PC-3 (cell line): ENCODE measurements around the gene EPN1. TPM values are rescaled to one million over a fixed set of nuclear protein-coding genes. Genes with fewer than 3 reads are reported as not detected.

Experiments
- ATAC-seq: fragments of 200-7000 bp; cut with Tn5 transposase; 2 replicates; pipeline ENCODE4 v1.9.1; 2020; ENCODE audit warnings: mild to moderate bottlenecking, moderate library complexity
- BruUV-seq: library from RNA; stranded (reverse); fragments of 400-500 nt; replicated peaks from 2 replicates; lab custom pipeline; 2021; lab: Mats Ljungman, UMichigan
- CTCF ChIA-PET: fragments of 300-600 bp; sonication (Branson Sonifier 250); formaldehyde crosslinking; loops from one replicate; lab custom pipeline; 2022; ENCODE audit warnings: antibody characterized with exemption; lab: Charles Lee
- POLR2A ChIA-PET: fragments of 300-600 bp; sonication (Branson Sonifier 250); formaldehyde crosslinking; loops from one replicate; lab custom pipeline; 2022; ENCODE audit warnings: antibody characterized with exemption; ENCODE audit not compliant: unreplicated experiment; lab: Charles Lee
- DNase-seq: peaks from one replicate; pipeline ENCODE4 v3.0.0-alpha.2; 2015
- H2AFZ ChIP-seq: fragments of 300-600 bp; sonication (generic); 2 replicates; pipeline ENCODE4 v1.6.0; 2016; ENCODE audit warnings: antibody characterized with exemption, low read length
- H3F3A ChIP-seq: fragments of 300-600 bp; sonication (generic); one replicate; pipeline ENCODE4 v1.6.0; 2017; ENCODE audit warnings: antibody characterized with exemption, low read length, control low read depth, mild to moderate bottlenecking; ENCODE audit not compliant: unreplicated experiment
- H3K27ac ChIP-seq: fragments of 300-600 bp; sonication (generic); 2 replicates; pipeline ENCODE4 v1.5.1; 2016; ENCODE audit warnings: mild to moderate bottlenecking, low read length
- H3K27me3 ChIP-seq: fragments of 300-600 bp; sonication (generic); 2 replicates; pipeline ENCODE4 v1.6.1; 2016; ENCODE audit warnings: low read length, mixed read lengths
- H3K36me3 ChIP-seq: fragments of 300-600 bp; sonication (generic); 2 replicates; pipeline ENCODE4 v1.6.1; 2016; ENCODE audit warnings: low read depth, mixed run types, low read length, mixed read lengths
- H3K4me1 ChIP-seq: fragments of 300-600 bp; sonication (generic); 2 replicates; pipeline ENCODE4 v1.5.1; 2016; ENCODE audit warnings: low read length; ENCODE audit not compliant: insufficient read depth
- H3K4me2 ChIP-seq: fragments of 300-600 bp; sonication (generic); 2 replicates; pipeline ENCODE4 v1.6.0; 2016; ENCODE audit warnings: low read length
- H3K4me3 ChIP-seq: fragments of 300-600 bp; sonication (generic); 2 replicates; pipeline ENCODE4 v1.5.1; 2016; ENCODE audit warnings: mild to moderate bottlenecking, low read length, mixed read lengths
- H3K79me2 ChIP-seq: fragments of 300-600 bp; sonication (generic); 2 replicates; pipeline ENCODE4 v1.6.1; 2017; ENCODE audit warnings: low read length, mixed read lengths
- H3K9ac ChIP-seq: fragments of 300-600 bp; sonication (generic); 2 replicates; pipeline ENCODE4 v1.6.0; 2016; ENCODE audit warnings: mild to moderate bottlenecking, low read length
- H3K9me2 ChIP-seq: fragments of 300-600 bp; sonication (generic); replicated peaks from 2 replicates; pipeline ENCODE4 v1.6.1; 2016; ENCODE audit warnings: mixed run types, low read length, mixed read lengths
- H3K9me3 ChIP-seq: fragments of 300-600 bp; sonication (generic); 2 replicates; pipeline ENCODE4 v1.6.1; 2016; ENCODE audit warnings: low read length, mixed read lengths
- H4K20me1 ChIP-seq: fragments of 300-600 bp; sonication (generic); 2 replicates; pipeline ENCODE4 v1.6.1; 2016; ENCODE audit warnings: low read length, mixed read lengths
- EZH2 ChIP-seq: fragments of 300-600 bp; sonication (generic); IDR thresholded peaks from one replicate; pipeline ENCODE4 v1.6.1; 2017; ENCODE audit warnings: antibody characterized with exemption, mild to moderate bottlenecking, low read length; ENCODE audit not compliant: unreplicated experiment
- EZH2phosphoT487 ChIP-seq: fragments of 300-600 bp; sonication (generic); IDR thresholded peaks from 2 replicates; pipeline ENCODE4 v1.6.1; 2018; ENCODE audit warnings: mild to moderate bottlenecking, antibody characterized with exemption, low read length, borderline replicate concordance
- intact Hi-C: fragments of 100-400 bp; cut with micrococcal nuclease; formaldehyde crosslinking; loops from 2 replicates; pipeline ENCODE4 v1.9.0; 2023
- total RNA-seq: library from RNA; depleted of rRNA; stranded (reverse); fragments of >200 nt; gene quantifications from 2 replicates; pipeline ENCODE4 v1.2.3, GENCODE V29; 2014
- TF ChIP-seq, protein P1 (sequence below): fragments of 300-600 bp; sonication (generic); conservative IDR thresholded peaks from 2 replicates; pipeline ENCODE4 v1.5.1; 2017; ENCODE audit warnings: antibody characterized with exemption, low read depth, mild to moderate bottlenecking, low read length

Gene EPN1
- total RNA-seq, 1 experiment from 2014 or later: 203 TPM

DNA sequence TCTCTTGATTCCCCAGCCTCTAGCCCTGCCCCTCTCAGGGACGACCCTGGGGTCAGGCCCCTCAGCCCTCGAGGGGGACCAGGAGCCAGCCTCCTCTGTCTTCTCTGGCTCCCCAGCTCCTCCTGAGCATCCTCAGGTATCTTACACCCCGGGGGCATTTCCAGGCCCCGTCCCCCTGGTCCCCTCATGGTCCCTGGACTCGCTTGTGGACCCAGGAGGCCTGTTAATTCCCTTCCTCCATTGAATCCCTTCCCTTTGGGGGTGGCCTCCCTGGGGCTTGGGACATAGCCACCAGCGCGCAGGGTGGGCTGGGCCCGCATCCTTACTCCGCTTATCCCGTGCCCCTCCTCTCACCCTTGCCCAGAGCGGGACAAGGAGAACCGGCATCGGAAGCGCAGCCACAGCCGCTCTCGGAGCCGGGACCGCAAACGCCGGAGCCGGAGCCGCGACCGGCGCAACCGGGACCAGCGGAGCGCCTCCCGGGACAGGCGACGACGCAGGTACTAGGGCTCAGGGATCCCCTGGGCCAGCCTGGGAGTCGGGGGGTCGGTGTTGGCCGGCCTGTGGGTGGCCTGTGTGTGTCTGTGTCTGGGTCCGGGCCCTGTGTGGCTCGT is 16.1 kb upstream of the EPN1 start:
- DNase-seq (no peak), ATAC-seq (no peak)
- Histone ChIP-seq H4K20me1 (peaks cover 66% of the 10 kb centered on the region), H3K27me3 (no peaks in the 10 kb centered on the region), H3K4me3 (no peak overlapping the region), H3F3A (no peaks in the 10 kb centered on the region), H3K79me2 (peaks cover 90% of the 10 kb centered on the region), H3K9ac (no peak overlapping the region), H3K36me3 (peaks cover 64% of the 10 kb centered on the region), H2AFZ (no peak overlapping the region), H3K4me2 (peak overlapping the region; percentile 93; the same call in 1 of the 2 replicates), H3K4me1 (peaks cover 12% of the 10 kb centered on the region), H3K9me3 (no peaks in the 10 kb centered on the region), H3K27ac (no peak overlapping the region), H3K9me2 (no peaks in the 10 kb centered on the region)
- ChIA-PET POLR2A (no interaction called here), CTCF (no interaction called here)
- TF ChIP-seq EZH2phosphoT487 (no peak), EZH2 (no peak)
- TF ChIP-seq, protein P1, sequence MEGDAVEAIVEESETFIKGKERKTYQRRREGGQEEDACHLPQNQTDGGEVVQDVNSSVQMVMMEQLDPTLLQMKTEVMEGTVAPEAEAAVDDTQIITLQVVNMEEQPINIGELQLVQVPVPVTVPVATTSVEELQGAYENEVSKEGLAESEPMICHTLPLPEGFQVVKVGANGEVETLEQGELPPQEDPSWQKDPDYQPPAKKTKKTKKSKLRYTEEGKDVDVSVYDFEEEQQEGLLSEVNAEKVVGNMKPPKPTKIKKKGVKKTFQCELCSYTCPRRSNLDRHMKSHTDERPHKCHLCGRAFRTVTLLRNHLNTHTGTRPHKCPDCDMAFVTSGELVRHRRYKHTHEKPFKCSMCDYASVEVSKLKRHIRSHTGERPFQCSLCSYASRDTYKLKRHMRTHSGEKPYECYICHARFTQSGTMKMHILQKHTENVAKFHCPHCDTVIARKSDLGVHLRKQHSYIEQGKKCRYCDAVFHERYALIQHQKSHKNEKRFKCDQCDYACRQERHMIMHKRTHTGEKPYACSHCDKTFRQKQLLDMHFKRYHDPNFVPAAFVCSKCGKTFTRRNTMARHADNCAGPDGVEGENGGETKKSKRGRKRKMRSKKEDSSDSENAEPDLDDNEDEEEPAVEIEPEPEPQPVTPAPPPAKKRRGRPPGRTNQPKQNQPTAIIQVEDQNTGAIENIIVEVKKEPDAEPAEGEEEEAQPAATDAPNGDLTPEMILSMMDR: no peak
- intact Hi-C loops: no loop called here
- no TSS peak for BruUV-seq

DNA sequence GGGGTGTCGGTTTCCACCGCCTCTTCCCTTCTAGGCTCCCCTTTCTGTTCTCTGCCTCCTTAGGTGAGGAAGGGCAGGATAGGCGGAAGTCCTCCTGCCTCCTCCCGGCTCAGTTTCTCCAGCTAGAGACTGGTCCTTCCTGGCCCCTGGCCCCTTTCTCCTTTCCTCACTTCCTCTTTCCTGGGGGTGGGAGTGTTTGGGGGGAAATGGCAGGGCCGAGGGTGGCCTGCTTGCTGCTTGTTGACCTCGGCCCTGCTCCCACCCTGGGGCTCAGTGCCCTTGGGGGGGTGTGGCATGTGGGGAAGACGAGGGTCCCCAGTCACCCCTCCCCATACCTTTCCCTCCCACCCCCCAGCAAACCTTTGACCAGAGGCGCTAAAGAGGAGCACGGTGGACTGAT is 15.2 kb upstream of the EPN1 start:
- no peak for ATAC-seq
- Histone ChIP-seq H3K9ac (no peak overlapping the region), H3K79me2 (peaks cover 99% of the 10 kb centered on the region), H3K9me2 (no peaks in the 10 kb centered on the region), H4K20me1 (peaks cover 71% of the 10 kb centered on the region), H2AFZ (no peak overlapping the region), H3K4me3 (no peak overlapping the region), H3K36me3 (peaks cover 71% of the 10 kb centered on the region), H3K27me3 (no peaks in the 10 kb centered on the region), H3K27ac (no peak overlapping the region), H3K4me2 (no peak overlapping the region), H3K9me3 (no peaks in the 10 kb centered on the region), H3K4me1 (peaks cover 12% of the 10 kb centered on the region), H3F3A (no peaks in the 10 kb centered on the region)
- ChIA-PET POLR2A (no interaction called here), CTCF (no interaction called here)
- TF ChIP-seq EZH2 (no peak), EZH2phosphoT487 (no peak)
- TF ChIP-seq, protein P1: no peak
- no peak for DNase-seq
- intact Hi-C loops: no loop called here
- BruUV-seq: no TSS peak

DNA sequence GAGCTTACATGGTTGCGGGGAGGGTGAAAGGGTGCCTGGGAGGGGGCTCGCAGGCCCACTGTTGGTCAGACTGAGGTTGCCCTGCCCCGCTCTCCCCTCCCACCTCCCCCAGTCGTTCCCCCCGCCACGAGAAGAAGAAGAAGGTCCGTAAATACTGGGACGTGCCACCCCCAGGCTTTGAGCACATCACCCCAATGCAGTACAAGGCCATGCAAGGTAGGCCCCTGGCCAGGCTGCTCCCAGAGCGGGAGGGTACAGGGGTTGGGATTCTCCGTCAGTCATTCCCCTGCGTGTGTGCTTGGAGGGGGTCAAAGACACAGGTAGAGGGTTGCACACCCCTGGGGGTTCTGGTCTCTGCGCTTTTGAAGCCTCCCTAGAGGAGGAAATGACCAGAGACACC is 14.6 kb upstream of the EPN1 start:
- H3K4me3 ChIP-seq: no peak overlapping the region
- intact Hi-C loops: no loop called here
- peaks cover 96% of the 10 kb centered on the region for H3K79me2 ChIP-seq
- CTCF ChIA-PET: no interaction called here
- H3K27ac ChIP-seq: no peak overlapping the region
- H3F3A ChIP-seq: no peaks in the 10 kb centered on the region
- H2AFZ ChIP-seq: no peak overlapping the region
- H3K36me3 ChIP-seq: peaks cover 73% of the 10 kb centered on the region
- no peak overlapping the region for H3K4me2 ChIP-seq
- no peak overlapping the region for H3K9ac ChIP-seq
- DNase-seq (no peak), ATAC-seq (no peak)
- H4K20me1 ChIP-seq: peaks cover 71% of the 10 kb centered on the region
- POLR2A ChIA-PET: no interaction called here
- TF ChIP-seq, protein P1: no peak
- no peak for TF ChIP-seq EZH2phosphoT487
- TF ChIP-seq EZH2: no peak
- no peaks in the 10 kb centered on the region for H3K9me2 ChIP-seq
- peaks cover 12% of the 10 kb centered on the region for H3K4me1 ChIP-seq
- H3K9me3 ChIP-seq: no peaks in the 10 kb centered on the region
- BruUV-seq: no TSS peak
- H3K27me3 ChIP-seq: no peaks in the 10 kb centered on the region
